Measurements from ENCODE around the gene CCDC69.

CCDC69 gene

GRCh38 chr5:151134228-151134627, 89.7 kb downstream of the CCDC69 start:
- intact Hi-C loops (cut with DNase I), result no loop called here
- no peak for DNase-seq

GRCh38 chr5:151132963-151133362, 90.9 kb downstream of the CCDC69 start:
- DNase-seq, result peak in 2 of 42 donors; percentile 22 to 23
- intact Hi-C loops (cut with DNase I), result no loop called here
